Stimulated activated CD4-positive, alpha-beta T cell treated with anti-CD3 and anti-CD28 coated beads, Interleukin-4, amount 100 ng/mL, for 1 hour (primary cell): Measurements from ENCODE around the gene AFDN.

ENCODE experiments used
- DNase-seq: peaks from one replicate; pipeline ENCODE4 v3.0.0-alpha.2; 2020

AFDN gene

GRCh38 chr6:167882244-167882643 lies 55.5 kb downstream of the AFDN start:
- DNase-seq, result no peak

DNA sequence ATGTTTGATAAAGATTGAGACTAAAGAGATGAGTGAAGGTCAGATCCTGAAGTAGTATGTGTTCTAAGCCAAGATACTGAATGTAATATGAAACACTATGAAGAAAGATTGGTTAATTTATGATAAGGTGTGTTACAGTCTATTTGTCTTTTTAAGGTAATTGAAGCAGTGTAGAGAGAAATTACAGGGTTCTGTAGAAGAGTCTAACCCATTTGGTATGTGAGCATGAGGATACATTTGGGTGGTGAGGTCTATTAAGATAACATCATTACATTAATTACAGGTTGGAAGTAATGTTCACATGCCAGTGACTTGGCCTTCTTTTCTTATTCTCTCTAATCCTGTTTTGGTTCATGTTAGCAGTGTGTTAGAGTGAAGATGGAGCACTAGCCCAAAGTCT lies 61.4 kb downstream of the AFDN start:
- DNase-seq, result no peak

GRCh38 chr6:167892835-167893815 lies 66.4 kb downstream of the AFDN start:
- DNase-seq, result no peak

DNA sequence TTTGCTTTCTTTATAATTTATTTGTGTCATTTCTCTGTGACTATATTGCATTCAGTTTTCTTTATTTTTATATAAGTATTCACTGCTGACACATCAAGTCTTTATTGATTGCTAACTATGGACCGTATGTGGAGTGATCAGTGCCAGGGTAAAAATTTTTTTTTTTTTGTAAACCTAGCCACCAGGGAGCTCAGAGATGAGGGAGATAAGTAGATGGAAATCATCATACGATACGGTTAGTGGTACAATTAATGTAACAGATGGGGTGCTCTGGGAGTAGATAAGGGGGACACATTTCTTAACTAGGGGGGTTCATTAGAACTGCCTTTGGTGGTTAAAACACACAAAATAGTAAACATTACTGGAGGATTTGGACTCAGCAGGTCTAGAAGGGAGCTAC lies 68.3 kb downstream of the AFDN start:
- no peak for DNase-seq

DNA sequence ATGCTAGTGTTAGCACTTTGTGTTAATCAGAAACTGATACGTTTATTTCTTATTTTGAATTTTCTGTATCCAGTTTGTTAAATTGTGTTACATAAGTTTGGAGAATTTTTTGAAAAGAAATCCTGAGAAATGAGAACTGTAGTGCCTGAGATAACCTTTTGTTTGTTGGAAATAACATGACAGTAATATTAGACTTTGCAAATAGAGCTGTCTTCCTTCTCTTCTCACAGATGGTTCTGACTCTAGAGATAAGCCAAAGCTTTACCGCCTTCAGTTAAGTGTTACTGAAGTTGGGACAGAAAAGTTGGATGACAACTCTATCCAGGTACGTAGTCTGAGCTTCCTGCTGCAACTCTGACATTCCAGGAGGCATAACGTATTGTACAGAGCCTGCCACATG lies 69.9 kb downstream of the AFDN start:
- no peak for DNase-seq

DNA sequence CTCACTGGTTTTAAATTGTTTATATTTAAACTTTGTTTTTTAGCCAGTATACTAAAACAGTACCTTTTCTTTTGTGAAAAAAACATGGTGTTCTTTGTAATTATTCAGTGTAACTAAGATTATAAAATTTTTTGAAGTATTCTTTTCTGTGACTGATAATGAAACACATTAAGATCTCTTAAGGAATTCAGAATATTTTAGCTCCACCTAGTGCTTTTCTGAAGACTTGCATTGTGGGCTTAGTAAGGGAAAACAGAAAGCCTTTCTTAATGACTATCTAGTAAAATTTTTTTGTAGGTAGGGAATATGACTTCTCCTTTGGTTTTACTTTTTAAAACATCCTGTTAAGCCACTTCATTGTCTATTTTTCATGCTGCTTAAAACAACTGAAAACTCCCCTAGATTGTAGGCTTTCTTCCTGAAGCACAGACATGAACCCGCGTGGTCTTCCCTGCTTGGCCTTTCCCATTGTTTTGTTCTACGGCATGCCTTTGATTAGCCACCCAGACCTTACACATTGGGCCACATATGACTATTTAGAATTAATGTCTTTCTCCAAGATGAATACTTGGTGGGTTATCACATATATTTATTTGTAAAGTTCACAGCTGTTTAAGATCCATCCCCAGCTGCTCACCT lies 72.1 kb downstream of the AFDN start:
- DNase-seq, result no peak

GRCh38 chr6:167904791-167905190 lies 78.1 kb downstream of the AFDN start:
- no peak for DNase-seq

DNA sequence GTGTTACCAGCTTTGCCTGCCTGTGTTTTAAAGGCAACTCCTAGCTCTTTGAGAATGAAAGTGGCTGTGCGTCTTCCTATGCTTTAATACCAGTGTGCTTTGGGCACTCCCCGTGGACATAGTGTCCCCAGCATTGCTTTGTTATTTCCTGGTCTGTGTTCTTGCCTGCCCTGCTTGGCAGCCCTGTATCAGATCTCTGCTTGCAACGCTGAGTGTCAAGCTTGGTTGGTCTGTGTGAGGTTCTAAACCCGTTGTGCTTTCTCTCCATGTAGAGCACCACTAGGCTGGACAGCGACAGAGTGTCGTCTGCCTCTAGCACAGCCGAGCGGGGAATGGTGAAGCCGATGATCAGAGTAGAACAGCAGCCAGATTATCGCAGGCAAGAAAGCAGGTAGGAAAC lies 80.2 kb downstream of the AFDN start:
- no peak for DNase-seq

- DNase-seq, result no peak
These were observed 81.3 kb downstream of the AFDN start for GRCh38 chr6:167907837-167908681.

GRCh38 chr6:167910007-167910406 lies 83.3 kb downstream of the AFDN start:
- no peak for DNase-seq

GRCh38 chr6:167910652-167911051 lies 83.9 kb downstream of the AFDN start:
- no peak for DNase-seq

- no peak for DNase-seq
These were observed 85.8 kb downstream of the AFDN start for GRCh38 chr6:167912494-167912893.

- no peak for DNase-seq
These were observed 87.0 kb downstream of the AFDN start for GRCh38 chr6:167913699-167914098.

GRCh38 chr6:167915139-167915538 lies 88.4 kb downstream of the AFDN start:
- no peak for DNase-seq

GRCh38 chr6:167917551-167918154 lies 90.9 kb downstream of the AFDN start:
- DNase-seq, result no peak

DNA sequence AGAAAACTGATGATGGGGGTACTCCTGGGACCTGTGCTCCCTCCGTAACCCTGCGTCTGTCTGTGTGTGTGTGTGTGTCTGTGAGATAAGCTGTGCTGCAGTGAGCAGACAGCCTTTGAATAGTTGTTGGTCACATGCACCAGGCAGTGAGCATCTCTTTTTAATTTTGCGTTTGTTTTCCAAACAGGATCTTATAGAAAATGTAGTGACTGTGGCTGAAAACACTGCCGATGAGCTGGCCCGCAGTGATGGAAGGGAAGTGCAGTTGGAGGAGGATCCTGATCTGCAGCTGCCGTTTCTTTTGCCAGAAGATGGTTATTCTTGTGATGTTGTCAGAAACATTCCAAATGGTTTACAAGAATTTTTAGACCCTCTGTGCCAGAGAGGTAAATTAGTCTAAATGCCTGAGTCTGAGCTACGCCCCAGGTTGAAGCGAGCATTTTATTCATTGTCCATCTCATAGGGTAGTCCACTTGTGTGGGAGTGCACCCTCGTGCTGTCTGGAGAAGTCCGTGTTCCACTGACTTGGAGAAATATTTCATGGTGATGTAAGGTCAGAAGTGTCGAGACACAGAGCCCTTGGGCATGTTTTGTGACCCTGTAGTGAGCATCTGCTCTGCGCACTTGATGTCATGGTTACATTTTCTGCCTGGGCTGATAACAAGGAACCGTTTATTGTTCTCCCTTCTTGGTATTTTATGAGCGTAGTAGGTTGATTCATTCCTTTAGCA lies 92.0 kb downstream of the AFDN start:
- no peak for DNase-seq

DNA sequence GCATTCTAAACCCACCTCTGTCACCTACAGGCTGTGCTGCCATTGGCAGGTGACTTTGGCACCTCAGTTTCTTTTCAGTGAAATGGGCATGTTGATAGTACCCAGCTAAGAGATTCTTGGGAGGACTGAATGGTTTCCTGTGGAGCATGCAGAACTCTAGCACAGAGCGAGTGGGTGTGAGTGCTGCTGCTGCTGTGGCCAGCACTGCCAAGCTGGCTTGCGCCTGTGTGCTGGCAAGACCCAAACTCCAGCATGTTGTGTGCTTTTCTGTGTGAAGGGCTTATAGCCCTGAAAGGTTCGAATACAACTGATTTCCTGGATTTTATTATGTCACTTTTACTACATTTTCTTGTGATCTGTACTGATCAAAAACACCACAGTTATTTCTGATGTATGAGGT lies 92.6 kb downstream of the AFDN start:
- no peak for DNase-seq

DNA sequence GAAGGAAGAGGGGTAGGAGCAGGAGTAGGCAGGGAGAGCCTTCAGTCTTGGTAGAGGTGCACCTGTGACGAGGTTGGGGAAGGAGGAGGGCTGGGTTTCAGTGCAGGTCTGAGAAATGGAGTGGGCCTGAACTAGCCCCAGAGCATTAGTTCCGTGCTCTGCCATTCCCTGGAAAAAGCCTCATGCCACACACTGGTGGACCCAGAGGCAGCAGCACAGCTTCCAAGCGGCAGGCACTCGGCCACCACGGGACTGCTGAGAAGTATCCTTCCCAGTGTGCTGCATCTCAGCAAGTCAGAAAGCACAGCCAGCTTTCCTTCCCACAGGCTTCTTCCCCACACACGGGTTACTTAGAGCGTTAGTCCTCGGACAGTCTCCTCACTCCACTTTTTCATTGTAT lies 93.5 kb downstream of the AFDN start:
- no peak for DNase-seq

DNA sequence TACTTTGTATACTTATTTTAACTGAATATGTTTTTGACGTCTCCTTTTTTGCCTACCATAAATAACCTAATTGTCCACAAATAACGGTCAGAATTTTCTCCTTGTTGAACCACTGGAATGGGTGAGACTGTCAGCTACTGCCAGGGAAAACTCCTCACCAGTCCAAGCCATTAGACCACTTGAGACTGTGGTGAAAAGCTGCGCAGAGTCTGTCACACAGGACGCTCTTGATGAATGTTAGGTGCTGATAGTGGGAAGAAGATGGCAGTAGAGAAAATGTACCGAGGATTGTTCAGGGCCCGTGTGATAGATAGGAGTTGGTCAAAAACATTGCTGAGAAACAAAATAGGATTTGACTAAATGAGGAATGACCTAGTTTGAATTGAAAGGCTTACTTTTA lies 95.1 kb downstream of the AFDN start:
- DNase-seq, result no peak

DNA sequence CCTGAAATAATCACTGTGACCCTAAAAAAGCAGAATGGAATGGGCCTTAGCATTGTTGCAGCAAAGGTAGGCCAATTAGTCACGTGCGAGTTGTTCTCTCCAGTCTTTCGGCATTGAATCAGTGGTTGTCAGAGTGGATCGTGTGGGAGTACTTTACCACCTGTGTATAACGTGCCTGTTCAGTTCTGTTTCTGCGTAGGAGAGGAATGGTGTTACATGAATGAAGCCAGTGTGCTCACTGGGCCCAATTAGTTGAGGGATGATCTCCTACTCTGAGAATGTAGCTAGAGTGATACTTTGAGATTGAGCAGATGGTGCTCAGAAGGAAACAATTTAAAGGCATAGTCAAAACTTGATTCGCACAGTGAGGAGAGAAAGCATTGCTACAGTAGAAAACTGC lies 98.3 kb downstream of the AFDN start:
- DNase-seq, result no peak

DNA sequence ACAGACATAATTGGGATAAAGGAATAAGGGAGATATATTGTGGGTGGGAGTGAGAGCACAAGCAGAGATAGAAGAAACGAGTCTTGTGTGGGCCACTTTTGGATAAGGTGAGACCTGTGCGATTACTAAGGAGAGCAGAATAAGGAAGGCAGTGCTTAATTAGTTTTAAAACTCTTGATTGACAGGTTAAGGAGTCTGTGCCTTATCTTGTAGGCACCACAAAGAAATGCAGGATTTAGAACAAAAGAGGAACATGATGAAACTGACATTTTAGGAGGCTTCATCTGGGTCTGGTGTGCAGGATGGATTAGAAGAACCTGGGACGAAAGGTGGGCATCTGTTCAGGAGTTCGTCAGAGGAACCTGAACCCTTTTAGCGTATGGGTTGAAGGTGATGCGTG lies 100.5 kb downstream of the AFDN start:
- no peak for DNase-seq

DNA sequence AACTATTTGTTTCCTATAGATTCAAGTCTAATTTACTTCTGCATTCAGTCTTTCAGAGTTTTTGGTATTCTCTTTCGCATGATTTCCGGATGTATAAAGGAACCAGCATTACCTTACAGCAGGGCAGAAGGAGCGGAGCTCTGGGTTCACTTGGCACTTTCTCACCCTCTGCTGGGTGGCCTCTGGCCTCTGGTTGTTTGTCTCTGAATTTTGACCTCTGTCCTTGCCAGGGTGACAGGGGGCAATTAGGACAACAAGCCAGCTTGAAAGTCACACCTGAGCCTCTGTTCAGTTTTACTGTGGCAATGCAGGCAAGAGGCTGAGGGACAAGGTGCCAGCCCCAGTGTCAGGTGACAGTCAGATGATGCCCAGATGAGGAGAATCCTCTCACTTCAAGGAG lies 101.4 kb downstream of the AFDN start:
- DNase-seq, result no peak
